22Rv1 (cell line): ENCODE measurements around the gene BEAN1.
"Not testable (repeated sequence)": the region's sequence is repeated elsewhere in the genome, so short reads cannot be mapped to it uniquely, and the experiment has no call there.

Experiments used
- H3K27ac ChIP-seq: fragments of 450-650 bp; 2 replicates; pipeline ENCODE4 v1.5.1; 2017
- CTCF ChIP-seq: fragments of 450-650 bp; IDR thresholded peaks from 2 replicates; pipeline ENCODE4 v1.5.1; 2017; ENCODE audit warnings: mild to moderate bottlenecking
- ZFX ChIP-seq: fragments of 450-650 bp; IDR thresholded peaks from 2 replicates; pipeline ENCODE4 v1.6.1; 2017; ENCODE audit warnings: antibody characterized with exemption, borderline replicate concordance

The BEAN1 gene

GRCh38 chr16:66490774-66491715, 64.0 kb downstream of the BEAN1 start:
- H3K27ac ChIP-seq: no peak overlapping the region
- TF ChIP-seq CTCF (no peak), ZFX (no peak)

DNA sequence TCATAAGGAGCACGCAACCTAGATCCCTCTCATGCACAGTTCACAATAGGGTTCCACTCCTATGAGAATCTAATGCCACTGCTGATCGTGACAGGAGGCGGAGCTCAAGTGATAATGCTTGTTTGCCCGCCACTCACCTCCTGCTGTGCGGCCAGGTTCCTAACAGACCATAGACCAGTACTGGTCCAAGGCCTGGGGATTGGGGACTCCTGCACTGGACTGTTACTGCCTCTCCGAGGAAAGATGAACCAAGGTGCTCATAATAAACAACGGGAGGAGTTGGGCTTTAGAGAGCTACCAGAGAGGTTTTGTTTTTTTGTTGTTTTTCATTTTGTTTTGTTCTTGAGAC, 64.6 kb downstream of the BEAN1 start:
- H3K27ac ChIP-seq: no peak overlapping the region
- TF ChIP-seq CTCF (no peak), ZFX (no peak)

DNA sequence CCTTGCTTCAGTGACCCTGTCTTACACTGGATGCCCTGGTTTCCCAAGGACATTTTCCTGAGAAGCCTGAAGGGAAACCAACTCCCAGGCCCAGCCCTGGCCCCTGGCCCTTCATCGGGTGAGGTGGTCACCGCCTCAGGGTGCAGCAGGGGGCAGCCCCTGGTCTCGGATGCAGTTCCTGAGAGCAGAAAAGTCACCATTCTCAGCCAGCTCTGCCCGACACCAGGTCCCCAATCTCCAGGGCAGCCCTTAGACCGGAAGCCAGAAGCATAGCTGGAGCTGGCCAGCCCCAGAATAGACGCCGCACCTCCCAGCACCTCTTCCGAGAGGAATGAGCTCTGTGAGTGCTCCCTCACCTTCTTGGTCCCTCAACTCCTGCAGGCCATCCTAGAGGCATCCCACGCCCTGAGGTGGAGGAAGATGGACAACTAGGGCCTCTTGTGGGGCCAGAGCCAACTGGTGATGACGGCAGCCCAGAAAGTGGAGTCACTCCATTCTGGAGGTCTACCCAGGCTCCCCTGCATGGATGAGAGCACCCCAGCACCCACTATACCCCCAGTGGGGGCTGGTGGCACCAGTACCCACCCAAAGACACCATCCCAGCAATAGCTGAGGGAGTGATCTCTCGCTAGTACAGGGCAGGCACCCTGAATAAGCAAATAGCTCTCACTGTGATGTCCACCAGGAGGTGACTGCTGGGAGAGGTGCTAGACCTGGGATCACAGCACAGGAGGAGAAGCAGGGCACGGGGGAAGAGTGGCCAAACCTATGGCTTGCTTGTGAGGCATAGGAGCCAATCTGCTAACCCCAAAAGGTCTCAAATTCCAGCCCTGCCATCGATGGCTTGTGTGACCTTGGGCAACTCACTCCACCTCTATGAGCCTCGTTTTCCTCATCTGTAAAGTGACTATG, 66.7 kb downstream of the BEAN1 start:
- H3K27ac ChIP-seq: no peak overlapping the region

DNA sequence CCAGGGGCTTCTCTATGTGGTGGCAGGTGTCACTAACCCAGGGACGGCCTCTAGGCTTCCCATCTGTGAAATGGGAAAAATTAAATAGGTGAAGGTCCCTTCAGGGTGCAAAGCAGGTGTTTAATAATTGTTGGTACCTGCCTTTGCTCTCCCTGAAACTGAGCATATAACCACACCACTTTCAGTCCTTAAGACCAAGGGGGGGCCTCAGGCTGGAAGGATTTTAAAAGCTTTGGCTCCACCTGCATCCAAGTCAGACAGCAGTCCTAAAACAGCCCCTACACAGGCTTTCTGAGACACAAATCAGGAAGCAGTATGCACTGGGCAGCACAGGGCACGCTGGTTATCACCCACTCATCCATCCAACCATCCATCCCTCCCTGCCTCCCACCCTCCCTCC, 67.8 kb downstream of the BEAN1 start:
- H3K27ac ChIP-seq: no peak overlapping the region
- no peak for TF ChIP-seq CTCF
- TF ChIP-seq ZFX: no peak

More for the DNA sequence above, 66.7 kb downstream of the BEAN1 start:
- TF ChIP-seq ZFX: no peak
- no peak for TF ChIP-seq CTCF

- no peak overlapping the region for H3K27ac ChIP-seq
- no peak for TF ChIP-seq ZFX
- TF ChIP-seq CTCF: no peak
These were observed 68.3 kb downstream of the BEAN1 start for GRCh38 chr16:66495440-66495839.

- not testable (repeated sequence) for H3K27ac ChIP-seq
These were observed 69.1 kb downstream of the BEAN1 start for GRCh38 chr16:66496226-66496625.

DNA sequence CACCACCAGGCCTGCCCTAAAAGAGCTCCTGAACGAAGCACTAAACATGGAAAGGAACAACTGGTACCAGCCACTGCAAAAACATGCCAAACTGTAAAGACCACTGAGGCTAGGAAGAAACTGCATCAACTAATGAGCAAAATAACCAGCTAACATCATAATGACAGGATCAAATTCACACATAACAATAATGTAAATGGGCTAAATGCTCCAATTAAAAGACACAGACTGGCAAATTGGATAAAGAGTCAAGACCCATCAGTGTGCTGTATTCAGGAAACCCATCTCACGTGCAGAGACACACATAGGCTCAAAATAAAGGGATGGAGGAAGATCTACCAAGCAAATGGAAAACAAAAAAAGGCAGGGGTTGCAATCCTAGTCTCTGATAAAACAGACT, 70.8 kb downstream of the BEAN1 start:
- not testable (repeated sequence) for H3K27ac ChIP-seq

GRCh38 chr16:66501563-66501962, 74.5 kb downstream of the BEAN1 start:
- H3K27ac ChIP-seq: not testable (repeated sequence)
